HG02943 (cell line): Measurements from ENCODE around the gene MRPL40.

Experiments used
- ATAC-seq: cut with Tn5 transposase; IDR thresholded peaks from one replicate; pipeline ENCODE4 v1.9.1; 2021; ENCODE audit warnings: mild to moderate bottlenecking, low read depth, moderate library complexity; ENCODE audit not compliant: unreplicated experiment

Gene MRPL40

GRCh38 chr22:19478901-19479354 is 46.6 kb downstream of the MRPL40 start, which contains the start of gene UFD1:
TSS of gene UFD1 (minus strand) at chr22:19479193. CDS start at chr22:19479085, 108 bp downstream.
- peak; percentile 50 for ATAC-seq

- ATAC-seq: peak; percentile 85
Measured at GRCh38 chr22:19479355-19480172, 47.2 kb downstream of the MRPL40 start, which contains the start of gene CDC45. TSS of gene CDC45 (plus strand) at chr22:19479920. CDS start at chr22:19479969, 49 bp downstream.

GRCh38 chr22:19480173-19480568 is 47.8 kb downstream of the MRPL40 start:
- no peak for ATAC-seq

GRCh38 chr22:19480789-19481188 is 48.4 kb downstream of the MRPL40 start:
- no peak for ATAC-seq

GRCh38 chr22:19482297-19482696 is 50.0 kb downstream of the MRPL40 start:
- ATAC-seq: no peak

- ATAC-seq: no peak
Measured at GRCh38 chr22:19483481-19484244, 51.3 kb downstream of the MRPL40 start.
